T-helper 1 cell treated with Interleukin-12 subunit alpha and Interleukin-12 subunit beta and Interleukin-4 antibody, amounts not matched to agents 30 μg/mL and 1 μg/mL, for 36 hours (primary cell): ENCODE results near the gene ZNF488.

Experiments
- H3K27ac Mint-ChIP-seq: one replicate; pipeline ENCODE4 v1.8.0; 2021; ENCODE audit warnings: mild to moderate bottlenecking, mixed read lengths
- H3K27me3 Mint-ChIP-seq: one replicate; pipeline ENCODE4 v1.8.0; 2021; ENCODE audit warnings: low read depth, mixed read lengths
- H3K36me3 Mint-ChIP-seq: one replicate; pipeline ENCODE4 v1.8.0; 2021; ENCODE audit warnings: low read depth, mixed read lengths
- H3K4me1 Mint-ChIP-seq: one replicate; pipeline ENCODE4 v1.8.0; 2021; ENCODE audit warnings: low read depth, mixed read lengths
- H3K4me3 Mint-ChIP-seq: one replicate; pipeline ENCODE4 v1.8.0; 2021; ENCODE audit warnings: mild to moderate bottlenecking, moderate library complexity, mixed read lengths
- H3K9me3 Mint-ChIP-seq: one replicate; pipeline ENCODE4 v1.8.0; 2021; ENCODE audit warnings: mixed read lengths

Gene ZNF488

GRCh38 chr10:47347303-47347675 is 36.8 kb downstream of the ZNF488 start:
- no peaks in the 10 kb centered on the region for H3K27me3 Mint-ChIP-seq
- no peak overlapping the region for H3K4me3 Mint-ChIP-seq
- no peaks in the 10 kb centered on the region for H3K36me3 Mint-ChIP-seq
- H3K4me1 Mint-ChIP-seq: no peaks in the 10 kb centered on the region
- no peak overlapping the region for H3K27ac Mint-ChIP-seq
- H3K9me3 Mint-ChIP-seq: no peaks in the 10 kb centered on the region

- H3K4me1 Mint-ChIP-seq: no peaks in the 10 kb centered on the region
- no peak overlapping the region for H3K27ac Mint-ChIP-seq
- no peaks in the 10 kb centered on the region for H3K36me3 Mint-ChIP-seq
- H3K4me3 Mint-ChIP-seq: no peak overlapping the region
- H3K9me3 Mint-ChIP-seq: no peaks in the 10 kb centered on the region
- H3K27me3 Mint-ChIP-seq: no peaks in the 10 kb centered on the region
Observed at GRCh38 chr10:47346581-47347302, 37.4 kb downstream of the ZNF488 start.

- no peaks in the 10 kb centered on the region for H3K27me3 Mint-ChIP-seq
- no peak overlapping the region for H3K27ac Mint-ChIP-seq
- no peaks in the 10 kb centered on the region for H3K9me3 Mint-ChIP-seq
- H3K4me3 Mint-ChIP-seq: no peak overlapping the region
- H3K4me1 Mint-ChIP-seq: no peaks in the 10 kb centered on the region
- no peaks in the 10 kb centered on the region for H3K36me3 Mint-ChIP-seq
Observed at GRCh38 chr10:47344996-47345870, 38.9 kb downstream of the ZNF488 start.

- Mint-ChIP-seq H3K36me3 (no peaks in the 10 kb centered on the region), H3K4me3 (no peak overlapping the region), H3K9me3 (no peaks in the 10 kb centered on the region), H3K4me1 (no peaks in the 10 kb centered on the region), H3K27me3 (peaks cover 4% of the 10 kb centered on the region), H3K27ac (no peak overlapping the region)
Observed at GRCh38 chr10:47340608-47341170, 43.4 kb downstream of the ZNF488 start.

- H3K36me3 Mint-ChIP-seq: no peaks in the 10 kb centered on the region
- H3K4me1 Mint-ChIP-seq: no peaks in the 10 kb centered on the region
- H3K4me3 Mint-ChIP-seq: no peak overlapping the region
- H3K27me3 Mint-ChIP-seq: peaks cover 4% of the 10 kb centered on the region
- H3K9me3 Mint-ChIP-seq: no peaks in the 10 kb centered on the region
- H3K27ac Mint-ChIP-seq: no peak overlapping the region
Observed at GRCh38 chr10:47339759-47340607, 44.1 kb downstream of the ZNF488 start.

GRCh38 chr10:47339186-47339735 is 44.8 kb downstream of the ZNF488 start:
- no peaks in the 10 kb centered on the region for H3K4me1 Mint-ChIP-seq
- H3K27ac Mint-ChIP-seq: no peak overlapping the region
- H3K4me3 Mint-ChIP-seq: no peak overlapping the region
- H3K9me3 Mint-ChIP-seq: no peaks in the 10 kb centered on the region
- H3K36me3 Mint-ChIP-seq: no peaks in the 10 kb centered on the region
- peaks cover 4% of the 10 kb centered on the region for H3K27me3 Mint-ChIP-seq

GRCh38 chr10:47337310-47337709 is 46.8 kb downstream of the ZNF488 start:
- Mint-ChIP-seq H3K9me3 (no peaks in the 10 kb centered on the region), H3K36me3 (no peaks in the 10 kb centered on the region), H3K27me3 (peaks cover 4% of the 10 kb centered on the region), H3K4me3 (no peak overlapping the region), H3K27ac (no peak overlapping the region), H3K4me1 (no peaks in the 10 kb centered on the region)

GRCh38 chr10:47336387-47337134 is 47.5 kb downstream of the ZNF488 start:
- Mint-ChIP-seq H3K27me3 (peaks cover 4% of the 10 kb centered on the region), H3K4me1 (no peaks in the 10 kb centered on the region), H3K27ac (no peak overlapping the region), H3K9me3 (no peaks in the 10 kb centered on the region), H3K36me3 (no peaks in the 10 kb centered on the region), H3K4me3 (no peak overlapping the region)

- Mint-ChIP-seq H3K9me3 (no peaks in the 10 kb centered on the region), H3K4me3 (no peak overlapping the region), H3K4me1 (no peaks in the 10 kb centered on the region), H3K36me3 (no peaks in the 10 kb centered on the region), H3K27ac (no peak overlapping the region), H3K27me3 (peaks cover 4% of the 10 kb centered on the region)
Observed at GRCh38 chr10:47335906-47336305, 48.2 kb downstream of the ZNF488 start.

GRCh38 chr10:47334466-47335295 is 49.4 kb downstream of the ZNF488 start:
- H3K27me3 Mint-ChIP-seq: peaks cover 4% of the 10 kb centered on the region
- no peak overlapping the region for H3K27ac Mint-ChIP-seq
- H3K9me3 Mint-ChIP-seq: no peaks in the 10 kb centered on the region
- no peaks in the 10 kb centered on the region for H3K36me3 Mint-ChIP-seq
- H3K4me3 Mint-ChIP-seq: no peak overlapping the region
- no peaks in the 10 kb centered on the region for H3K4me1 Mint-ChIP-seq

GRCh38 chr10:47333532-47333931 is 50.6 kb downstream of the ZNF488 start:
- no peak overlapping the region for H3K4me3 Mint-ChIP-seq

GRCh38 chr10:47332946-47333345 is 51.1 kb downstream of the ZNF488 start:
- Mint-ChIP-seq H3K27me3 (peaks cover 4% of the 10 kb centered on the region), H3K36me3 (no peaks in the 10 kb centered on the region), H3K4me3 (no peak overlapping the region), H3K9me3 (peaks cover 2% of the 10 kb centered on the region), H3K4me1 (no peaks in the 10 kb centered on the region), H3K27ac (no peak overlapping the region)

More at GRCh38 chr10:47333532-47333931, 50.6 kb downstream of the ZNF488 start:
- Mint-ChIP-seq H3K27me3 (peaks cover 4% of the 10 kb centered on the region), H3K9me3 (no peaks in the 10 kb centered on the region), H3K27ac (no peak overlapping the region), H3K36me3 (no peaks in the 10 kb centered on the region), H3K4me1 (no peaks in the 10 kb centered on the region)

GRCh38 chr10:47332371-47332770 is 51.7 kb downstream of the ZNF488 start:
- Mint-ChIP-seq H3K9me3 (peaks cover 6% of the 10 kb centered on the region), H3K4me1 (no peaks in the 10 kb centered on the region), H3K36me3 (no peaks in the 10 kb centered on the region), H3K27me3 (peaks cover 4% of the 10 kb centered on the region), H3K27ac (no peak overlapping the region), H3K4me3 (no peak overlapping the region)
